ENCODE data around the gene VAC14. TPM values are rescaled to one million over a fixed set of nuclear protein-coding genes. Genes with fewer than 3 reads are reported as not detected.
"Not testable (repeated sequence)": the region's sequence is repeated elsewhere in the genome, so short reads cannot be mapped to it uniquely, and the experiment has no call there.

The VAC14 gene
- total RNA-seq, 1 donor from 2014 or later: 74.0 TPM

DNA sequence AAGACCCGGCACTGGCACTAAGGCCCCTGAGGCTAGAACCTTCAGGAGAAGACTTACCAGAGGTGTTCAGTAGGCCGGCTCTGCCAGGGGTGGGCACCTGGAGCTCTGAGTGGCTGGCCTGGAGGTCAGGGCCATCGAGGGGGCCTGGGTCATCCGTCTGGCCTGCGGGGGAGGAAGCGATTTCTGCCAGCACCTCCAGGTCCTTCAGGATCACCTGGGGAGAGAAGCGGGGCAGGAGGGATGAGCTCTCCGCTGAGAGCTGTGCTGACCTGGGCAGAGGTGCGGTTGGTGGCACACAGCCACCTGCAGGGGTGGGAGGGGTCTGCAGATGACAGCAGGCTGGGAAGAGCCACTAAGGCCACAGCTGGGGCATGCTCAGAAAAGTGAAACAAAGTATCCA is 56.6 kb downstream of the VAC14 start:
- DNase-seq (ENCODE audit: low read depth): no peak

DNA sequence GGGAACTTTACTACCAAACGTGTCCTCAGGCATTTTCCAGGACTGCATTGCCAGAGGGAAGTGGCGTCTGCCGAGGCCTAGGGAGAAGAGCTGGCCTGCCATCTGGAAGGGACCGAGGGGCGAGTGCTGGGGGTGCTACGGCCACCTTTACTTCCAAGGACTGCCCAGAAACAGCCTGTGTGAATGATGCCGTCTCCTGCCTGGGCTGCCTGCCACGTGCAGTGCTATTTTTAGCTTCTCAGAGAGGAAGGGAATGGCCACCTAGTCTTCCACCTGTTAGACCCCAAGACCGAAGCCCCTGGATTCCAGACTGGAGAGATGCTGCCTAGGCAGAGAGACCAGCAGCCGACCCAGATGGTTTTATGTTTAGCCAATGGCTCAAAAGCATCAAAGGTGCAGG is 57.2 kb downstream of the VAC14 start:
- DNase-seq (ENCODE audit: low read depth): peak; percentile 66

DNA sequence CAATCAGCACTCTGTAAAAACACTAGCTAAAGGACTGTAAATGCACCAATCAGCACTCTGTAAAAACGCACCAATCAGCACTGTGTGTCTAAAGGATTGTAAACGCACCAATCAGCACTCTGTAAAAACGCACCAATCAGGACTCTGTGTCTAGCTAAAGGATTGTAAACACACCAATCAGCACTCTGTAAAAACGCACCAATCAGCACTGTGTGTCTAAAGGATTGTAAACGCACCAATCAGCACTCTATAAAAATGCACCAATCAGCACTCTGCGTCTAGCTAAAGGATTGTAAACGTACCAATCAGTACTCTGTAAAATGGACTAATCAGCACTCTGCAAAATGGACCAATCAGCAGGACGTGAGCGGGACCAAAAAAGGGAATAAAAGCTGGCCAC is 58.0 kb downstream of the VAC14 start:
- DNase-seq (ENCODE audit: low read depth): not testable (repeated sequence)

DNA sequence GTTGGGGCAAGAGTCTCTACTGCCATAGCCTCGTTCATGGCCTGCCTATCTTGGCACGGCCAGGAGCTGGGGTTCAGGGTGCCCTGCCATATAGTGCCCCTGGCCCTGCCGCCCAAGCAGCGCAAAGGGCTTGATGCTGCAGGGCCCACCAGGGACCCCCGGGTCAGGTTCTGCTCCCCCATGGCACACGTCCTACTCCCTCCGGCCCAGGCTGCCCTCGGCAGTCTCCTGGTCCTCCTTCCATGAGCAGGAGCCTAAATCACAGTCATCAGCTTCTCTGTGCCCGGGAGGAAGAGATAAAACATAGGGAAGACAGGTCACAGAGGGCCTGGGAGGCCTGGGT is 59.2 kb downstream of the VAC14 start:
- no peak for DNase-seq (ENCODE audit: low read depth)

DNA sequence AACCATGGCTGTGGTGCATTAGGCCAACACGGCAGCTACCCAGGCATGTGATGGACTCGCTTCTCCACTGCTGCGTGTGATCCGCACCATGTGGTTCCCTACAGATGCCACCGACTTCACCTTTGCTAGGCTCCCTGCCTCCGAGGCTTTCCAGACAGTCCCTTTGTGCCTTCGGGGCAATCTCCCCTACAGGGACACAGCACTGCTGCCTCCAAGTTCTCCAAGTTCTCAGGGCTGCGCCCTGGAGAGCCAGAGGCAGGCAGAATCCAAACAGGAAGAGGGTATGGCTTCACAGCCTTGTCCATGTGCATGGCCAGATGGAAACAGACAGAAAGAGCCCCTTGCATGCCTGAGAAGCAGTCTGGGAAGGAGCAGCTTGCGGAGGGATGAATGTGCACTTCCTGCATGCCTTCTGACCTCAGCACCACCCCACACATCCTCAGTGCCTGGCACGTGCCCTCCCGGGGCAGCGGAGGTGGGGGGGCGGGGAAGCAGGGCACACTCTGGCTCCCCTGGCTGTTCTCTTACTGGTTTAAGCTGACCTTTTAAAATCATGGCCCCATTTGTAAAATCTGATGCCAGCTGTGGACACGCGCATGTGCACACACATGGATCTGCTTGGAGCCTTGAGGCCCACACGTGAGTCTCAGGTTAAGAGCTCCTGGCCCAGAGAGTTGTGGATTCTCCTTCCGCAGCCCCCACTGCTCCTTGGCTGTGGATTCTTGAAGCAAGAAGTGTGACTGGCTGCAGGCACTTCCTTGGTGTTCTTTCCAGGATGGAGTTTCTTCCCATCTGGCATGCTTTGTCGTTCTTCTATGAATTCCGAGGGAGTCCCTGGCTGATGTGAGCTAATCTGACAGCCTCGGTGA is 59.8 kb downstream of the VAC14 start:
- peak; percentile 79 for DNase-seq (ENCODE audit: low read depth)

DNA sequence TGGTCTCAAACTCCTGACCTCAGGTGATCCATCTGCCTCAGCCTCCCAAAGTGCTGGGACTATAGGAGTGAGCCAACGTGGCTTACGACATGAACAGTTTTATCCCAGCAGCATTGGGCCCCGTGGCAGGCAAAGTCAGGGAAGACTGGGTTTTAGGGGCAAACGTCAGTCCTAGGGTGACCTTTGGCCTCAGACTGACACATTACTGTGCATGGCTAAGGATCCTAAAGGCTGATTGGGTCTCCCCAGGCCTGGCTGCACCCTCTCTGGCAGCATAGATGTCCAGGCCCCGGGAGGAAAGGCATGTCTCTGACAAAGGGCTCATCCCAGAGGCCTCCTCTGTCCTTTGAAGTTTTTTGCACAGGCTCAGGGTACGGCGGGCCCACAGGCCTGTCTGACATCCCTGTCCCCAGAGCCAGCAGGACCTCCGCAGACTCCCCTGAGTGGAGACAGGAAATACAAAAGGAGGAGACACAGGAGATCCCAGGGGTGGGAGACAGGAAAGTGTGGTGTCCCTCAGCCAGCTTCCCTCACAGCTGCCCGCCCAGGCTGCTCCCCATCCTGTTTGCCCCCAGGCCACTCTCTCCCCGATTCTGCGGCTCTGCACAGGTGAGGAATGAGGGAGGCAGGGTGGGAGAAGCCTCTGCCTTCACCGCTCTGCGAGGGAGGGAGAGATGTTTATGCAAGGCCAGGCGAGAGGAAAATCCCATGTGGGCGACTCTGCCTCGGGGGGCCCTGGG is 60.6 kb downstream of the VAC14 start:
- DNase-seq (ENCODE audit: low read depth): no peak

DNA sequence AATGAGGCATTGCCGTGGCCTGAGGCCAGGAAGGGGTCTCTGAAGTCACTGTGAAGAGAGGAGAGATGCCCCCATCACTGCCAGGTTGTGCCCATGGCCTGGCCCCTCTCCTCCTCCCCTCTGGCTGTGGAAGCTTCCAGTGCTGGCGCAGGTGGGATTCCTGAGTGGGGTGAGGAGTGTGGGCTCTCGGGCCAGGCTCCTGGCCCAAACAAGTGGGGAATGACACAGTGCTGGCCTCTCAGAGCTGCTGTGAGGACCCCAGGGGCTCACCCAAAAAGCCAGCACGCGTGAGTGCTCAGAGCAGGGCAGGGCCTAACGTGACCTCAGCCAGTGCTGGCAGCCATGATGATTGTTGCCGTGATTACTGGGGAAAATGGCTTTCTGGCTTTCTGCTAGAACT is 61.6 kb downstream of the VAC14 start:
- no peak for DNase-seq (ENCODE audit: low read depth)

DNA sequence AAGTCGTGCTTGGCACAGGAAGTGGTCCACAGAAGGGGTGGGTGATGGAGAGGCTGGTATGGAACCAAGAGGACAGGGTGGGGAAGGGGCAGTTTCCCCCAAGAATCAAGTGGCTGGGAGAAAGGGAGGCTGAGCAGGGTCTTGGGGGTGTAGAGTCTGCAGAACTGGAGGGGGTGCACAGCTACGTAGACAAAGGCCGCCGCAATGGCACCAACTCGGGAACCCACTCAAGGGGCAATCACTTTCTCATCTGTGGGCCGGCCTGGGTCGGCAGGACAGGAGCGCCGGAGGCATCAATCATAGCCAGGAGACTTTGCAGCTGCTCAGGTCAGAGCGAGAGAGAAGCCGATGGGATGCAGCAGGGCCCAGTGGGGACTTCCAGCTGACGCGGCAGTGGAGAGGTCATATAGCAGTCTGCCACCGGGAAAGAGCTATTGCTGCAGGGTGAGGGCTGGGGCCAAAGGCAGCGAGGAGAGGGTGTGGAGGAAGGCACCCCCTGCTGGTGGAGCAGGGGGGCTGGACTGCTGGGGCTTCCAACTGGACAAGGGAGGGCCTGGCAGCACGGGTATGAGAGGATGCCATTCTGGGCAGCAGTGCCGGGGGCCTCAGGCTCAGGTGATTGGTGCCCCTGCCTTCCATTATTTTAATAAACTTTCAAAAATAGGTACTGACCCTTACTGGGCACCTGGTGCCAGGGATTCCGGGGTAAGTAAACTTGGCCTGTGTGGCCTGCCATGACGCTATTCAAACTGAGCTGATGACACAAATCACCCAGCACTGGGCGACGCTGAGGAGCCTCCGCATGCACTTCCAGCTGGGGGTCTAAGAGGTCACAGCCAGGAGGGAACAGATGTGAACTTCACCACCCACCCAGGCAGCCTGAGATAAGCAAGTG is 62.6 kb downstream of the VAC14 start:
- peak; percentile 93 for DNase-seq (ENCODE audit: low read depth)

DNA sequence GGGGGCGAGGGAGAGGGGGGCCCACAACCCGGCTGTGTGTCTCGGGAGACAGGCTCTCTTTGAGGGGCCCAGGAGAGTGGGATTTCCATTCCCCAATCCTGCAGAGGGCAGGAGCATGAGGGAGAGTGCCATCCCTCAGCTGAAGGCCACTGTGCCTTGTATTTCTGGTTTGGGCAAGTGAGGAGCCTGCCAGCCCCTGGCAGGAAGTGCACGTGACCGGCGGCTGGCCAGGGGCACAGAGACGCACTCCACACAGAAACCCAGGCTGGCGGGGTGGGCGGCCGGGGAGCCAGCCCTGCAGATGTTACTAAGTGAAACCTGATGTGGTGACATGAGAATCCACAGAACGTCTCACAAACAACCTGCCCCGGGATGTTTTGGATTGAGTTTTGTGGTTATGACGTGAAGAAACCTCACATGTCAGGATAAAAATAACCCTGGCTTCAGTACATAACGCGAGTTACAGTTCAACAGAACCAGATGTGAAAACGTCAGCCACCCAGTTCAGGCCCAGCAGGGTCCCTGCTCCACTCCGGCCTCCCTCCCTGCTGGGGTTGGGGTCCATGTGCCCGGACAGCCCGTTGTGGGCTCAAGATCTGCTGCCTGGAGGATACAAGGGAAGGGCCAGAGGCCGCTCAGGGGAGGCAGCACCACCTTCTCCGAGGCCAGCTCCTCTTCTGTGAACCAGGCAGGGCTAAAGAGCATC is 63.4 kb downstream of the VAC14 start:
- DNase-seq (ENCODE audit: low read depth): peak; percentile 96

DNA sequence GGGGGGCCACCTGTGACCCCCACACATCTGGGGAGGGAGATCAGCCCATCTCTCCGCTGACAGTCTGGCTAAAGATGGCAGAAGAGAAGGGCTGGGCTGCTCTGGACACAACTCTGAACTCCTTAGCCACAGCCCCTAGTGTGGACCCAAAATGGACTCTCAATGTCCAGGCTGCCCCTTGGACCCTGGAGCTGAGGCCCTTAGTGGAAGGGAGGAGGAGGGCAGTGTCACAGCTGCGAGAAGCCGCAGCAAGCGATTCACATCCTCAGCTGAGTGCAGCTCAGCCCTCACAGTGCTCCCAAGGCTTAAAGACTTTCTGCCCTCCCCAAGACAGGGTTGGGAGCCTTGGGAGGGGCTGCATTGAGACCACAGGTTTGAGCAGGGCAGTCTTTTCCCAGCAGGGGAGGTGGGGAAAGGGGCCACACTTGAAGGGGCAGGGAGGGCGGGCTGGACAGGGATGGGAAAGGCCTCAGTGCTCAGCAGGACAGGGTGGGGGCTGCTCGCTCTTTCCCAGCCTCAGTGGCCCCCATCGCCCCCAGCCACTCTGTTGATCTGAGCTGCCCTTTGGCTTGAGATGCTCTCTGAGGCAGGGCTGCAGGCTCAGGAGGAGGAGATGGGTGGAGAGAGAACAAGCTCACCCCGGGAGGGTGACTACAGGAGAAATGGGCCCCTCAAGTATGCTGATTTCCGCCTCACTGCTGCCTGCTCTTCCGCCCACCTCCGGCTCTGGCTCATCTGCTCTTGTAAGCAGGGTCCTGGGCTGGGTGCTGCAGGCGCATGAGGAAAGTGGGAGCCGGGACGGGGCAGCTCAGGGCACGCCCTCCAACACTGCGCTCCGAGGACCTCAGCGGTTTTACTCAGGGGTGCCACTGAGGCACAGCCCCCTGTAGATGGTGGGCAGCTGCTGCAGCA is 64.2 kb downstream of the VAC14 start:
- DNase-seq (ENCODE audit: low read depth): no peak

DNA sequence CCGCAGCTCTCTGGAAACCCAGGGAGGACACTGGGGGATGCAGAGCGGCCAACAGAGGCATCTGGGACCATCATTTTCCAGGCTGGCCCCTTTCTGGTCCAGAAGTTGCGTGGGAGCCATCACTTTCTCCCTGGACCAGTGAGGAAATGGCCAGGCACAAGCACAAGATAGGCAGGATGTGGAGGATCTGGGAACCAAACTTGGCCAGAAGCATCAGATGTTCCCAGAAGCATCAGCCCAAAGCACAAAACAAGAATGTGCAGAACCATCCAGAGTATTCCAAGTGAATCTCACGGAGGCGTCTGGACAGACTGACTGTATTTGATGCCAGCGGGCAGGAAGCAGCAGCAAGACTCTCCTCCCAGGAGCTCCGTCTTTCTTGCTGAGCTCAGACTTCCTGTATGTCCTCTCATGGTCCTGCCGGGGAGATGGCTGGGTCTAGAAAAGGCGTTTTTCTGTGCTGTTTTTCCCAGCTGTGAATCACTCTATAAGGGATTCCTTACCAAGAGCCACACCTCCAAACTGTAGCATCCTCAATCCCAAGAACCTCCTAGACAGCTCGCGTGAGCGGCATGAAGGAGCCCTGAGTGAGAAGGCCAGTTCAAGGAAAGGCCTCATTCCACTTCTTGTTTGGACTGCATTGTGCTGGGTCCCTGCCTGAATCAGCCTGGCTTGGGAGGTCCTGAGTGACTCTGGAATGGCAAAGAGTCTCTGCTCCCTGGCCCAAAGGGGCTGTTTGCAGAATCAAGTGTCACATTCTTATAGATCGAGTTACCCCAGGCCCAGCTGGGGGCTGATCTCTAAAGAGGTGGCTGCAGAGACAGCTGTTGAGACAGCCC is 65.6 kb downstream of the VAC14 start:
- DNase-seq (ENCODE audit: low read depth): peak; percentile 96

DNA sequence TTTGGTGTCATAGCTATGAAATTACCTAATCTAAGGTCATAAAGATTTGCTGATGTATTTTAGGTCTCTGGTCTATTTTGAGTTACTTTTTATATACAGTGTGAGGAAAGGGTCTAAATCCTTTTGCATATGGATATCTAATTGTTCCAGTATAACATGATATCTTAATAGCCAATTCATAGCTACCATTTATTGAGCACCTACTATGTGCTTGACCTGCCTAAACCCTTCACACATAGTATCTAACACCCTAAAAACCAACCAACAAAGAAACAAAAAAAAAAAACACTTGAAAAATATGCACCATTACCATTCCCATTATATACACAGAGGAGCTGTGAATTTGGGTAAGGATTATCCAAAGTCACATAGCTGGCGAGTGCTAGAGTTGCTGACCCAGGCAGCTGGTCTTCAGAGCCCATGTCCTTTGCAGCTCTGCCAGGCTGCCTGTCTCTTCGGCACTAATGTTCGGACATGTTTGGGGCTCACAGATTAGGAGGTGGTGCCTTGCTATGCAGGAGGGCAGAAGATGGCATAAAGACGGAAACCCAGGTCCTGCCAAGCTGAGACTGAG is 66.3 kb downstream of the VAC14 start:
- DNase-seq (ENCODE audit: low read depth): no peak

DNA sequence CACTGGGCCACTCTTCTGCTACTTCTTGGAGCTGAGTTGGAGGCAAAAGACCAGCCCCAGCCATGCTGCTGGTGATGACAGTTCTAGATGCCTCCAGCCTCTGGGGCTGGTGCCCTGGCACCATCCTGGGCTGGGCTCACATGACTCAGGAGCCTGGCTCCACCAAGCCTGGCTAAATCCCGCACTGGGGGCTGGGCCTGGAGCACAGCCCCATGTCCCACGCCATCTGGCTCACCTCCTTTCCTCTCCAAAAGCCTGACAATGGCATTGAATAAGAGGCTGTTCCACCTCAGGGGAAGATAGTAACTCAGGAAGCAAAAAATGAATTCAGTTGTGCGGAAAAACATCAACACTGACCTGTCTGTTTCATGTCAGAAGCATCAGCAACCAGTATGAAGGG is 70.0 kb downstream of the VAC14 start:
- no peak for DNase-seq (ENCODE audit: low read depth)

DNA sequence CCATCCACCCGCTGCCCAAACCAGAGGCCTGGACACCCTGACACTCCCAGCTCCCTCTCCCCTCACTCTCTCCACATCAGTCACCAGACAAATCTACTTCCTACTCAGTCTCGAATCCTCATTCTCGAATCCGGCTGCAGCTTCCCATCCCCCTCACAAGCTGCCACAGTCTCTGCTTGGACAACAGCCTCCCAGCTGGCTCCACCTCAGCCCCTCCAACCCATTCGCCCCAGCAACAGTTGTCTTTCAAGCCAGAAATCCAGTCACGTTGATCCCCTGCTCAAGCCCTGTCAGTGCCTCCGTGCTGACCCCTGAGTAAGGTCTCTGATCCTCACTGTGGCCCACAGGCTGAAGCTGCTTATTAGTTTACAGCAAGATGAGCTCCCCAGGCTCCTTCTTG is 70.9 kb downstream of the VAC14 start:
- DNase-seq (ENCODE audit: low read depth): no peak

DNA sequence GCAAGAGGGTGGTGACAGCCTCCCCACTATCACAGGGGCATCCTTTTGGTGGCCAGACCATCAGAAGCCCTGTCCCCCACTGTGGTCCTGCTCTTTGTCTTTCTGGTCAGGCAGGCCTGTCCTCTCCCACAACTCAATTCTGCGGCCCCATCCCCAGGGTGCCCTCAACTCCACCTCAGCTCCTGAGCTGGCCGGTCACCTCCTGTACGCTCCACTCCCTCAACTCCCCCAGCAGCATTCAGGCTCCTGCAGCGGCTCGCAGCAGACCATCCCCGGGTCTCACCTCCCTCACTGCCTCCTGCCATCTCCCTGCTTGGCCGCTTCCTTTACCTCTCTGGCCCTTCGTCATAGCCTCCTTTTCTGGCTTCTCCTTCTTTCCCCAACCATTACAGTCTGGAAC is 71.7 kb downstream of the VAC14 start:
- no peak for DNase-seq (ENCODE audit: low read depth)

DNA sequence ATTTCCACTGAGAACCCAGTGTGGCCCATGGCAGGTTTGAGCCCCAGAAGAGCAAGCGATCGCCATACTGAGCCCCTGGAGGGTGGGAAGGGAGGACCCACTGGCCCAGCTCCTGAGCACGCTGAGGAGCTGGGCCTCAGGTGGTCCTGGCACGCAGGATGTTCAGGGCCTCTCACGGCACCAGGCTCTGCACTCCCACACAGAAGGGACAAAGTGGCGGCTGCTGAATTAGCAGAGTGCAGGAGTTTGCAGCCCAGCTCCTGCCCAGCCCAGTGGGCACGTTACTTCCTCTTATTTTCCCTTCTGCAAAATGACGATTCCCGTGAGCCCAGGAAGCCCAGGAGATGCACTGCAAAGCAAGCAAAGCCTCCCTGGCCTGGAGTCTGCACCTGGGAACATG is 72.8 kb downstream of the VAC14 start:
- no peak for DNase-seq (ENCODE audit: low read depth)

DNA sequence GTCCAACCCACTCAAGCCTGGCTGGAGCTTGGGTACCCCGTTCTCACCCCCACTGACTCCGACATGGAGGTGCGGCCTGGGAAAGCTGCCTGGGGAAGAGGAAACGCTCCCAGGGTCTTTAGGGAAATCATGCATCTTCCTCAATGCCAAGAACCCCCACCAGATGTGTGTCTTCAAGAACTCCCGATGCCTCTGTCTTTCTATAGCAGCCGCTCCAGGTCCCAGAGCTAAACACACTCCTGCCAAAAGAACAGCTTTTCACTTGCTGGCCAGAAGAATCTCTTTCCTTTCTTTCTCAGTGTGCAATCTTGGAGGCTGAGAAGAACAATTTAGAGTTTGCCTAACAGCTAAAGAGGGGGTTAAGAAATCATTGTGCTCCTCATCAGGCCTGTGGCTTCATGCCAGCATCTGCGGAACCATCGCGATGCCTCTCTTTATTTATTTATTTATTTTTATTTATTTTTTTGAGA is 74.0 kb downstream of the VAC14 start:
- no peak for DNase-seq (ENCODE audit: low read depth)

Data from myocyte (in vitro differentiated cells).